Activated CD4-positive, alpha-beta memory T cell treated with anti-CD3 and anti-CD28 coated beads for 36 hours (primary cell): ENCODE measurements around the gene VMO1. TPM values are rescaled to one million over a fixed set of nuclear protein-coding genes. Genes with fewer than 3 reads are reported as not detected.

Experiments used
- CTCF ChIA-PET: fragments of 350-600 bp; sonication (Branson Sonifier 250); formaldehyde crosslinking; loops from one replicate; lab custom pipeline; 2021; ENCODE audit warnings: antibody characterized with exemption, inconsistent platforms; lab: Charles Lee
- POLR2A ChIA-PET: fragments of 350-600 bp; sonication (Branson Sonifier 250); formaldehyde crosslinking; loops from one replicate; lab custom pipeline; 2021; ENCODE audit warnings: antibody characterized with exemption; lab: Charles Lee
- DNase-seq: peaks from one replicate; pipeline ENCODE4 v3.0.0-alpha.2; 2020
- H3K27ac Mint-ChIP-seq: one replicate; pipeline ENCODE4 v1.8.0; 2021; ENCODE audit warnings: mixed read lengths
- H3K27me3 Mint-ChIP-seq: one replicate; pipeline ENCODE4 v1.8.0; 2021; ENCODE audit warnings: mixed read lengths
- H3K36me3 Mint-ChIP-seq: one replicate; pipeline ENCODE4 v1.8.0; 2021; ENCODE audit warnings: mixed read lengths
- H3K4me1 Mint-ChIP-seq: one replicate; pipeline ENCODE4 v1.8.0; 2021; ENCODE audit warnings: low read depth, mixed read lengths
- H3K4me3 Mint-ChIP-seq: one replicate; pipeline ENCODE4 v1.8.0; 2021; ENCODE audit warnings: mild to moderate bottlenecking, mixed read lengths
- H3K9me3 Mint-ChIP-seq: one replicate; pipeline ENCODE4 v1.8.0; 2021; ENCODE audit warnings: mixed read lengths
- intact Hi-C: fragments of 100-400 bp; cut with micrococcal nuclease; formaldehyde crosslinking; loops from one replicate; pipeline ENCODE4 v1.15.1; 2023
- total RNA-seq, 2 experiments: library from RNA; stranded (reverse); gene quantifications; one replicate each; pipeline ENCODE4 v1.2.3, GENCODE V29; 2021

Gene VMO1
- total RNA-seq, 2 experiments from 2014 or later, result not detected

DNA sequence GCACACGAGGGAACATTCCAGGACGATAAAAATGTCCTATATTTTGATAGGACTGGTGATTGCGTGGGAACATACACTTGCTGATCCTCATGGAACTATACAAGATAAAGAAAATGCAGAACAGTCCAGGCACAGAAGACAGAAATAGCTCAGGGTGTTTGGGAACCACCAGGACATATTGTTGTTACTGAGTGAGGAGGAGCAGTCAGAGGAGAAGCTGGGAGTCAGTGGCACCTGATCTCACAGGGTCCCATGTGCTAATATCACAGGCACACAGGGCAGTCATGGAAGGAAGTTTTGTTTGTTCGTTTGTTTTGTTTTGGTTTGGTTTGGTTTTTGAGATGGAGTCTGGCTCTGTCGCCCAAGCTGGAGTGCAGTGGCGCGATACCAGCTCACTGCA lies 26.5 kb upstream of the VMO1 start:
- Mint-ChIP-seq H3K4me3 (no peak overlapping the region), H3K9me3 (no peaks in the 10 kb centered on the region), H3K4me1 (peaks cover 5% of the 10 kb centered on the region), H3K27ac (no peak overlapping the region), H3K27me3 (no peaks in the 10 kb centered on the region), H3K36me3 (peaks cover 4% of the 10 kb centered on the region)
- intact Hi-C loops, result no loop called here
- DNase-seq, result no peak
- POLR2A ChIA-PET, result no interaction called here
- CTCF ChIA-PET, result interaction anchor here (1.6 kb wide), 2 partner anchors 23 to 91 kb away, joined by 3 to 6 read pairs; partner anchors contain the start of genes CHRNE and GLTPD2

DNA sequence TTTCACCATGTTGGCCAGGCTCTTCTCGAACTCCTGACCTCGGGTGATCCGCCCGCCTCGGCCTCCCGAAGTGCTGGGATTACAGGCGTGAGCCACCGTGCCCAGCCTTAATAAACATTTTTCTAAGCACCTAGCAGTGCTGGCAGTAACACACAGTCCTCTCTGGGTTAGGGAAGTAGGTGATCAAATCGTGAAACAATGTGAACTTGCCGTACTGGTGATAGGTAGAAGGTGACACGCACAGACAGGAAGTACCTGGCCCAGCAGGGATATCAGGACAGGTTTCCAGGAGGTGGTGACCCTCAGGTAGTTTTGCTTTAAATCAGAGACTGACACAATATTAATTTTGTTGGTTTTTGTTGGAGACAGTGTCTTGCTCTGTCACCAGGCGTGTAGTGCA lies 25.3 kb upstream of the VMO1 start:
- no peak overlapping the region for H3K4me3 Mint-ChIP-seq
- H3K27me3 Mint-ChIP-seq, result no peaks in the 10 kb centered on the region
- peaks cover 7% of the 10 kb centered on the region for H3K4me1 Mint-ChIP-seq
- no peak for DNase-seq
- peaks cover 4% of the 10 kb centered on the region for H3K36me3 Mint-ChIP-seq
- ChIA-PET CTCF (interaction anchor here (0.7 to 1.6 kb wide), 2 partner anchors 75 to 92 kb away, joined by 3 read pairs; partner anchors contain the start of gene CHRNE), POLR2A (no interaction called here)
- no peak overlapping the region for H3K27ac Mint-ChIP-seq
- intact Hi-C loops, result no loop called here
- H3K9me3 Mint-ChIP-seq, result no peaks in the 10 kb centered on the region

DNA sequence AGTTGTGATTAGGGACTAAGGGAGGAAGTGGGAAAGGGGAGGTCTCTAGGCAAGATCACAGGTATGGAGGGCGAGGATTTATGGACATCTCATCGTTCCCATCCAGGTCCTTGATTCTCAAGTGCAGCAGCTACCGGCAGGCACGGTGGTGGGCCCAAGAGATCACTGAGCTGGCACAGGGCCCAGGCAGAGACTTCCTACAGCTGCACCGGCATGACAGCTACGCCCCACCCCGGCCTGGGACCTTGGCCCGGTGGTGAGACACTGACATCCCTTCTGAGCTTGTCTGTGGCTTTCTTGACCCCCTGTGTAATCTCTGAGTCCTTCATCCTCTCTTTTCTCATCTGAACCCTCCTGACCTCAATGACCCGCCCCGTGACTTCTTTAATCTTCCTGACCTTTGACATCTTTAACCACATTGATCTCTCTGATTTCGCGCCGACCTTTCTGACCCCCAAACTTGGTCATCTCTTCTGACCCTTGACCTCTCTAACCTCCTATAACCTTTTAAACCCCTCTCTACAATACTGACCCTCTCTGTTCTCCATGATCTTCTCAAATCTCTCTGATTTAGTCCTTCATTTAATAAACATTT lies 24.6 kb upstream of the VMO1 start:
- H3K4me1 Mint-ChIP-seq, result peaks cover 14% of the 10 kb centered on the region
- H3K9me3 Mint-ChIP-seq, result no peaks in the 10 kb centered on the region
- ChIA-PET CTCF (no interaction called here), POLR2A (interaction anchor here (2.0 kb wide), 1 partner anchor 15 kb away, joined by 4 read pairs; the partner anchor contains the start of gene PSMB6)
- intact Hi-C loops, result no loop called here
- no peak for DNase-seq
- H3K27me3 Mint-ChIP-seq, result no peaks in the 10 kb centered on the region
- no peak overlapping the region for H3K4me3 Mint-ChIP-seq
- no peak overlapping the region for H3K27ac Mint-ChIP-seq
- peaks cover 4% of the 10 kb centered on the region for H3K36me3 Mint-ChIP-seq

DNA sequence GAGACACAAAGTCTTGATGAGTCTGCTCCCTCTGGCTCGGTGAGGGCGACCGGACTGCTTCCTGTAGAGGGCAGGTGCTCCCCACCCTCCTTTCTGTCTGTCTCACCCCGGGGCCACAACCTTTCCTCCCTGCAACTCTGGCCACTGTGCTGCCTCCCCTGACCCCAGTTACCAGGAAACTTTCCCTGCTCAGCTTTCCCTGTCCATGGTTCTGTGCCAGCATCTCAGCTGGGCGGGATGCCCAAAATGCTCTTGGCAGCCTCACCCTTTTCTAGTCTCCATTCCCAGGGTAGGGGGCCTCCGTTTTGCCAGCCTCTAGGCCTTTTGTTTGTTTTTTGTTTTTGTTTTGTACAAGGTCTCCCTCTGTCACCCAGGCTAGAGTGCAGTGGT lies 22.2 kb upstream of the VMO1 start:
- Mint-ChIP-seq H3K4me1 (peaks cover 14% of the 10 kb centered on the region), H3K27ac (no peak overlapping the region), H3K9me3 (no peaks in the 10 kb centered on the region), H3K36me3 (peaks cover 4% of the 10 kb centered on the region), H3K4me3 (peak overlapping the region; percentile 59), H3K27me3 (no peaks in the 10 kb centered on the region)
- POLR2A ChIA-PET, result no interaction called here
- CTCF ChIA-PET, result interaction anchor here (2.8 kb wide), 1 partner anchor 18 kb away, joined by 28 read pairs; no protein-coding TSS in a partner anchor
- intact Hi-C loops, result no loop called here
- DNase-seq, result no peak

DNA sequence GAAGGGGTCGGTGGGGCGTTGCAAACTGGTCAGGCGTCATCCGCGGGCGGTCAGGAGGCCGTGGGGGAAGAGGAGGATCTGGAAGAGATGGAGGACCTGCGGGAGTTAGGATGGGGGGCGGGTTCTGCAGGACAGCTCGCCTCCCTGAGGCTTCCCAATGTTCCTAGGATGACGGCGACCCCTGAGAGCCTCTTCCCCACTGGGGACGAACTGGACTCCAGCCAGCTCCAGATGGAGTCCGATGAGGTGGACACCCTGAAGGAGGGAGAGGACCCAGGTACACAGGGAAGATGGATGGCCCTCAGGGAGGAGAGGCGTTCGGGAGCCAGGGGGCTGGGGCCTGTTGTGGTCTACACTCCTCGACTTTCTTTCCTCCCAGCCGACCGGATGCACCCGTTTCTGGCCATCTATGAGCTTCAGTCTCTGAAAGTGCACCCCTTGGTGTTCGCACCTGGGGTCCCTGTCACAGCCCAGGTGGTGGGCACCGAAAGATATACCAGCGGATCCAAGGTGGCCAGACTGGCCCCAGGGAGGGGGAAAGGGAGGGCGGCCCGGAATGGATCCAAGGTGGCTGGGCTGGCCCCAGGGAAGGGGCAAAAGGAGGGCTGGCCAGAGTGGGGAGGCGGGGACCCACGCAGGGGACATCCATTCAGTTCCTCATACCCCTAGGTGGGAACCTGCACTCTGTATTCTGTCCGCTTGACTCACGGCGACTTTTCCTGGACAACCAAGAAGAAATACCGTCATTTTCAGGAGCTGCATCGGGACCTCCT lies 21.6 kb upstream of the VMO1 start:
- Mint-ChIP-seq H3K4me1 (peaks cover 14% of the 10 kb centered on the region), H3K4me3 (peak overlapping the region; percentile 74), H3K27ac (no peak overlapping the region), H3K27me3 (no peaks in the 10 kb centered on the region), H3K9me3 (no peaks in the 10 kb centered on the region), H3K36me3 (peaks cover 4% of the 10 kb centered on the region)
- CTCF ChIA-PET, result interaction anchor here (1.1 to 2.8 kb wide), 6 partner anchors 18 to 331 kb away, joined by 3 to 28 read pairs (median 4); partner anchors contain the start of genes ARRB2 and CHRNE
- no peak for DNase-seq
- intact Hi-C loops, result loop anchor here (1.0 kb wide), 1 partner anchor 11 kb away; the partner anchor contains the start of gene PSMB6
- POLR2A ChIA-PET, result interaction anchor here (1.4 to 2.1 kb wide), 3 partner anchors 10 to 18 kb away, joined by 4 to 8 read pairs (median 6); partner anchors contain the start of gene PSMB6

DNA sequence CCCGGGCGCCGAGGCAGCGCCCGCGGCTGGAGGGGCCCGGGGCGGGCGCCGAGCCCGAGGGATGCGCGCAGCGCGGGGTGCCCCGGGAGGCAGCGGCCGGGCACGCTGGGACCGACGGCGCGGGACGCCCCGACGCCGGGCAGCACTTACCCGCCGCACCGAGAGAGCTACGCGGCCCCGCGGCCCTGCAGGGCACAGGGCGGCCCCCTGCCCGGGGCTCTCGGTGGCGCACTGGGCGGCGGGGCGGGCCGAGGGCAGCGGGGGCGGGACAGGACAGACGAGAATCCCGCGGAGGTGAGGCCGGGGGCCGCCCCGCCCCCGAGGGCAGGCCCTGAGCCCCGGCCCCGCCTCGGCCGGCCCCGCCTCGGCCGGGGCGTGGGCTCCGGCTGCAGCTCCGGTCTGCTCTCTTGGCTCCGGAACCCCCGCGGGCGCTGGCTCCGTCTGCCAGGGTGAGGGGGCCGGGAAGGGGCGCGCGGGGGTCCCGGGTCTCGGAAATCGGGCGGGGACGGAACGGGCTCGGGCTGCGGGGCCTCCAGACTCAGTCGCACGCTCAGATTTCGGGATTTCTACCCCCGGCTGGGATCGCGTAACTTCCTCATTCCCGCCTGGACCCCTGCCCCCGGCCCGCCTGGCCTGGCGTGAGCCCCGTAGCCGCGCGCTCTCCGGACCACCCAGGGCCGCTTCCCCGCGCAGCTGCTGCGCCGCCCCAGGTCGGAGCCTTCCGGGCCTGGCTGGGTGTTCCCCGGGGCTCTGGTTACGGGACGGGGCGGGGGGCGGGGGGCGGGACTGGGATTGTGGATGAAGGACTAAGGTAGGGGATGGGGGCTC lies 20.8 kb upstream of the VMO1 start, which contains the start of gene PLD2:
Gene PLD2 (plus strand): TSS at position 376 of the 828 bp plus-strand sequence. CDS start 621 bp downstream, outside the sequence.
- Mint-ChIP-seq H3K27ac (no peak within 1 kb of the TSS), H3K4me1 (peaks cover 14% of the 10 kb centered on the region), H3K27me3 (no peaks in the 10 kb centered on the region), H3K4me3 (peak within 1 kb of the TSS; percentile 74), H3K9me3 (no peaks in the 10 kb centered on the region), H3K36me3 (peaks cover 4% of the 10 kb centered on the region)
- CTCF ChIA-PET, result interaction anchor here (1.1 to 2.8 kb wide), 6 partner anchors 17 to 330 kb away, joined by 3 to 28 read pairs (median 4); partner anchors contain the start of genes ARRB2 and CHRNE
- intact Hi-C loops, result loop anchor here (1.0 kb wide), 1 partner anchor 11 kb away; the partner anchor contains the start of gene PSMB6
- peak; percentile 92 for DNase-seq
- POLR2A ChIA-PET, result interaction anchor here (0.6 to 2.1 kb wide), 6 partner anchors 9 to 240 kb away, joined by 3 to 8 read pairs (median 4); partner anchors contain the start of genes PSMB6 and VMO1

DNA sequence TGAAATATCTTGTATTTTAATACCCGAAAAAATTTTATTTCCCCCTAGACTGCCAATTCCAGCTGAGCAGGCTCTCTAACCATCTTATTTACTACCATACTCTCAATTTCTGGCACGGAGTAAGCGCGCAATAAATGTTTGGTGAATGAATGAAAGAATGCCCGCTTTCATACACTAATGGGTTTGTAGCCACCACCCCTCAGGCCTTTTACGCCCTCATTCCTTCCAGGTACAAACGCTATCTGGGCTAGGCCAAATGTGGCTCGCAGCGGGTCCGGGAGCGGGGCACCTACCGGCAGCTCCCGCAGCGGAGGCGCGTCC lies 20.3 kb upstream of the VMO1 start:
- Mint-ChIP-seq H3K36me3 (peaks cover 4% of the 10 kb centered on the region), H3K27me3 (no peaks in the 10 kb centered on the region), H3K9me3 (no peaks in the 10 kb centered on the region), H3K4me1 (peaks cover 14% of the 10 kb centered on the region), H3K4me3 (peak overlapping the region; percentile 73), H3K27ac (no peak overlapping the region)
- POLR2A ChIA-PET, result interaction anchor here (1.0 to 2.1 kb wide), 4 partner anchors 9 to 20 kb away, joined by 3 to 8 read pairs (median 5); partner anchors contain the start of genes PSMB6 and VMO1
- intact Hi-C loops, result no loop called here
- CTCF ChIA-PET, result interaction anchor here (1.2 to 2.8 kb wide), 4 partner anchors 16 to 97 kb away, joined by 3 to 28 read pairs (median 4); partner anchors contain the start of genes ARRB2 and CHRNE
- no peak for DNase-seq

DNA sequence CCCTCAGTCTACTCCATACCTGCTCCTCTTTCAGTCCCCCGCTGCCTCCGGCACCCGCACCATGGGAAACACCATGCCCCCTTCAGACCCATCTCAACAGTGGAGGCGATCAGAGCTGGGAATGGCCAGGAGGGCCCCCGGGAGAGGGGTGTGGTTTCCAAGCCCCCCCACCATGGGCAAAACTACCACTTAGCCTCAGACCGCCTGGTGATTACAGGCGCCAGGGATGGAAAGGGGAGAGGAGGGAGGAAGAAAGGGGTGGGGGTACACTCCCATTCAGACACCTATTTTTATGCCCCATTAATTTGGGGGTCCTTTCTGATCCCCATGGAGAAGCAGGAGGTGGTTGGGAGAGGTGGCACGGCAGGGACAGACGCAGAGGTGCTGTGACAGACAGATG lies 16.1 kb upstream of the VMO1 start, which contains the start of gene C17orf114:
Gene C17orf114 (minus strand): TSS at position 101 of the 400 bp plus-strand sequence.
- ChIA-PET CTCF (no interaction called here), POLR2A (no interaction called here)
- Mint-ChIP-seq H3K9me3 (no peaks in the 10 kb centered on the region), H3K4me1 (peaks cover 17% of the 10 kb centered on the region), H3K27ac (no peak within 1 kb of the TSS), H3K4me3 (no peak within 1 kb of the TSS), H3K27me3 (no peaks in the 10 kb centered on the region), H3K36me3 (peaks cover 8% of the 10 kb centered on the region)
- intact Hi-C loops, result no loop called here
- no peak for DNase-seq

DNA sequence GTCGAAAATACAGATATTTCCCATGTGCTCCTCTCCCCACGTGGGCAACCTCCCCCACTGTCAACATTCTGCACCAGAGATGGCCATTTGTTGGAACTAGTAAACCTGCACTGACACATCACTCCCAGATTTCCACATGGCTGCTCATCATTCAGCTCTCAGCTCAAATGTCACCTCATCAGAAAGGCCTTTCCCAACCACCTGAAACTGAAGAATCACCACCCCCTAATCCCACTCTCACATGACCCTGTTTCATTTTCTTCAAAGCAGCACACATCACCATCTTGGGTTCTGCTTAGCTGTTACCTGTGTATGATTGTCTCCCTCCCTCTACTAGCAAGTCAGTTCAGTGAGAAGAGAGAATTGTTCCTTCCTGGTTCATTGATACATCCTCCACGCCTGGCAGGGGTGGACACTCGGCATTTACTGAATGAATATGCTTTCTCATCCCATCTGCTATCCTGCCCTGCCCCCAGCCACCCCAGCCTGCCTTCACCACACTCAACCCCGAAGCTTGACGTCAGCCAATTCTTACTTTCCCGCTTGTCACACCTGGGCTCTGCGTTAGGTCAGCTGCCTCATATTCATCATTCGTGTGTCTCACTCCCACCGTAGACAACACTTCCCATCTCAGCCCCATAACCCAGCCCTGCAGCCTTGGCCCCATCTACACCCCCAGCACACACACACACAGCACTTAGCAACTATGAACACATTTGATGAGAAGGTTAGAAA lies 14.5 kb upstream of the VMO1 start:
- Mint-ChIP-seq H3K36me3 (peaks cover 12% of the 10 kb centered on the region), H3K4me1 (peaks cover 16% of the 10 kb centered on the region), H3K9me3 (no peaks in the 10 kb centered on the region), H3K27ac (peak overlapping the region; percentile 53), H3K27me3 (no peaks in the 10 kb centered on the region), H3K4me3 (no peak overlapping the region)
- CTCF ChIA-PET, result interaction anchor here (0.7 to 0.8 kb wide), 2 partner anchors 10 to 14 kb away, joined by 3 to 4 read pairs; no protein-coding TSS in a partner anchor
- DNase-seq, result no peak
- intact Hi-C loops, result no loop called here
- POLR2A ChIA-PET, result interaction anchor here (1.8 kb wide), 1 partner anchor 10 kb away, joined by 5 read pairs; no protein-coding TSS in a partner anchor

DNA sequence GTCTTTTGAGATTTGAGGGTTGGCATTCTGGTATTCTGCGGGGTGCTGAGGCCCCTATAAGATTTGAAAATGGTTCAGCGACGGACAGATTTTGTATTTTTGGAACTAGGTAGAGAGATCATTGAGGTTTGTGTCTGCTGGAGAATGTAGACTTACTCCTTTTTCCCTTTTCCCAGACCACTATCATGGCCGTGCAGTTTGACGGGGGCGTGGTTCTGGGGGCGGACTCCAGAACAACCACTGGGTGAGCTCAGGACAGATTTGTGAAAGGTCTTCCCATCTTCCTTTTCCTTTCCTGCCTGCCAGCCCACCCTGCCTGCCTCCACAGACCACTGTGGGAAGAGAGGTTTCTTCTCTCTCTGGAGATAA lies 10.4 kb upstream of the VMO1 start:
- POLR2A ChIA-PET, result interaction anchor here (0.9 to 1.7 kb wide), 4 partner anchors 10 to 86 kb away, joined by 3 to 6 read pairs (median 4); partner anchors contain the start of genes ARRB2 and PLD2
- DNase-seq, result peak; percentile 44
- intact Hi-C loops, result loop anchor here (1.0 to 2.0 kb wide), 3 partner anchors 11 to 86 kb away; partner anchors contain the start of genes ARRB2, MINK1 and PLD2
- Mint-ChIP-seq H3K27me3 (no peaks in the 10 kb centered on the region), H3K4me3 (peak overlapping the region; percentile 99), H3K36me3 (peaks cover 12% of the 10 kb centered on the region), H3K4me1 (peaks cover 18% of the 10 kb centered on the region), H3K27ac (peak overlapping the region; percentile 92), H3K9me3 (no peaks in the 10 kb centered on the region)
- CTCF ChIA-PET, result interaction anchor here (0.9 to 1.1 kb wide), 3 partner anchors 10 to 230 kb away, joined by 4 to 6 read pairs (median 4); partner anchors contain the start of genes ARRB2 and VMO1
